ENCODE data around the gene ARHGEF7. TPM values are rescaled to one million over a fixed set of nuclear protein-coding genes. Genes with fewer than 3 reads are reported as not detected.

The ARHGEF7 gene
- total RNA-seq, 2 donors from 2014 or later = 57.9 to 97.3 TPM

- TF ChIP-seq POLR2A (IDR thresholded peaks at IDR 0.05) (no peak), POLR2AphosphoS5 (IDR thresholded peaks at IDR 0.05) (peak; percentile 76)
- Histone ChIP-seq H3K36me3 (peaks cover 4 to 7% of the 10 kb centered on the region in 2 donors), H3K4me1 (replicated peaks) (peaks cover 27% of the 10 kb centered on the region), H3K4me3 (no peak overlapping the region), H3K27me3 (replicated peaks; ENCODE audit: insufficient read depth) (no peaks in the 10 kb centered on the region), H3K27ac (peak overlapping the region; percentile 83 to 89), H3K9me3 (no peaks in the 10 kb centered on the region)
- intact Hi-C loops (cut with DNase I) = loop anchor here (5.0 kb wide), 1 partner anchor 35 kb away; no protein-coding TSS in a partner anchor
- 14% methylated on average over 5 of the region's 5 CpGs for WGBS
- DNase-seq (ENCODE audit: low spot score) = peak; percentile 78
These were observed 167.3 kb downstream of the ARHGEF7 start for GRCh38 chr13:111282425-111282824.

GRCh38 chr13:111282997-111283396 lies 167.9 kb downstream of the ARHGEF7 start:
- Histone ChIP-seq H3K4me1 (replicated peaks) (peaks cover 27% of the 10 kb centered on the region), H3K9me3 (no peaks in the 10 kb centered on the region), H3K27me3 (replicated peaks; ENCODE audit: insufficient read depth) (no peaks in the 10 kb centered on the region), H3K4me3 (no peak overlapping the region), H3K27ac (peak overlapping the region; percentile 83 to 89), H3K36me3 (peaks cover 4 to 7% of the 10 kb centered on the region in 2 donors)
- intact Hi-C loops (cut with DNase I) = loop anchor here (5.0 kb wide), 1 partner anchor 36 kb away; no protein-coding TSS in a partner anchor
- 49% methylated on average over 23 of the region's 23 CpGs for WGBS
- DNase-seq (ENCODE audit: low spot score) = no peak
- no peak for TF ChIP-seq CTCF (IDR thresholded peaks at IDR 0.05)
- no peak for TF ChIP-seq POLR2AphosphoS5 (IDR thresholded peaks at IDR 0.05)
- TF ChIP-seq POLR2A (IDR thresholded peaks at IDR 0.05) = no peak

- H3K4me3 ChIP-seq = no peak overlapping the region
- intact Hi-C loops (cut with DNase I) = loop anchor here (5.0 kb wide), 1 partner anchor 36 kb away; no protein-coding TSS in a partner anchor
- H3K27me3 ChIP-seq (replicated peaks; ENCODE audit: insufficient read depth) = no peaks in the 10 kb centered on the region
- H3K36me3 ChIP-seq = peaks cover 4 to 7% of the 10 kb centered on the region in 2 donors
- no peaks in the 10 kb centered on the region for H3K9me3 ChIP-seq
- H3K27ac ChIP-seq = peak overlapping the region; percentile 83 to 89
- no peak for DNase-seq (ENCODE audit: low spot score)
- TF ChIP-seq POLR2AphosphoS5 (IDR thresholded peaks at IDR 0.05) = no peak
- no peak for TF ChIP-seq CTCF (IDR thresholded peaks at IDR 0.05)
- TF ChIP-seq POLR2A (IDR thresholded peaks at IDR 0.05) = no peak
- WGBS = 72% methylated on average over 10 of the region's 10 CpGs
- peaks cover 27% of the 10 kb centered on the region for H3K4me1 ChIP-seq (replicated peaks)
These were observed 168.3 kb downstream of the ARHGEF7 start for GRCh38 chr13:111283457-111283856.

DNA sequence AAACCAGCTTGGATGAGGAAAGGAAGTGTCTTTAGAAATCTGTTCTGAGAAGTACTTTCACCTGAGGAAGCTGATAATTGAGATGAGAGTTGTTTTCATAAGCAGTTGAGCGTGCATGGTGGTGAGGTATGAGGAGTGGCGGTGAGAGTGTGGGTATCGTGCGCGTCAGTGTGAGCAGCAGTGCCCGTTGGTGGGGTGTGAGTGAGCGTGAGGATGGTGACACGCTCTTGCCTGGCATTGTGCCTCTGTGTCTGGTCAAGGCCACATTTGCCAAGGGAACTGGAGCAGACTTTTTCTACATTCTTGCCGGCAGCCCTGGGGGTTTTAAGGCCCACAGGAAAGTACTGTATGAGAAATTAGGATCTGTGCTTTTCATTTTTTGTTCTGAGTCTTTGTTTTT lies 168.9 kb downstream of the ARHGEF7 start:
- TF ChIP-seq POLR2A (IDR thresholded peaks at IDR 0.05) (no peak), POLR2AphosphoS5 (IDR thresholded peaks at IDR 0.05) (no peak), CTCF (IDR thresholded peaks at IDR 0.05) (no peak)
- peaks cover 27% of the 10 kb centered on the region for H3K4me1 ChIP-seq (replicated peaks)
- H3K36me3 ChIP-seq = peaks cover 4 to 7% of the 10 kb centered on the region in 2 donors
- H3K27ac ChIP-seq = peak overlapping the region; percentile 83 to 89
- WGBS = 69% methylated on average over 9 of the region's 9 CpGs
- H3K9me3 ChIP-seq = no peaks in the 10 kb centered on the region
- no peak overlapping the region for H3K4me3 ChIP-seq
- H3K27me3 ChIP-seq (replicated peaks; ENCODE audit: insufficient read depth) = no peaks in the 10 kb centered on the region
- intact Hi-C loops (cut with DNase I) = loop anchor here (5.0 kb wide), 1 partner anchor 37 kb away; no protein-coding TSS in a partner anchor
- DNase-seq (ENCODE audit: low spot score) = no peak

- 92% methylated on average over 14 of the region's 14 CpGs for WGBS
These were observed 169.5 kb downstream of the ARHGEF7 start for GRCh38 chr13:111284565-111284964.

More at GRCh38 chr13:111284565-111284964, 169.5 kb downstream of the ARHGEF7 start:
- no peak for DNase-seq (ENCODE audit: low spot score)
- Histone ChIP-seq H3K4me1 (replicated peaks) (peaks cover 27% of the 10 kb centered on the region), H3K9me3 (no peaks in the 10 kb centered on the region), H3K27me3 (replicated peaks; ENCODE audit: insufficient read depth) (no peaks in the 10 kb centered on the region), H3K36me3 (peaks cover 4 to 7% of the 10 kb centered on the region in 2 donors), H3K4me3 (no peak overlapping the region), H3K27ac (peak overlapping the region; percentile 83 to 89)
- intact Hi-C loops (cut with DNase I) = loop anchor here (5.0 kb wide), 1 partner anchor 37 kb away; no protein-coding TSS in a partner anchor
- TF ChIP-seq POLR2AphosphoS5 (IDR thresholded peaks at IDR 0.05) = no peak
- TF ChIP-seq CTCF (IDR thresholded peaks at IDR 0.05) = no peak
- no peak for TF ChIP-seq POLR2A (IDR thresholded peaks at IDR 0.05)
